AML-193 (cell line): ENCODE measurements around the gene EXOC4.

ENCODE experiments used
- DNase-seq, 2 experiments: peaks; one replicate each; lab custom pipeline; 2025; lab: John Stamatoyannopoulos, UW

Gene EXOC4

GRCh38 chr7:133364959-133365690 is 112.2 kb downstream of the EXOC4 start:
- peak; percentile 1 to 4 for DNase-seq

GRCh38 chr7:133365917-133366316 is 113.0 kb downstream of the EXOC4 start:
- DNase-seq: no peak

- DNase-seq: peak in 1 of 2 experiments; percentile 10
Observed at GRCh38 chr7:133367561-133367960, 114.7 kb downstream of the EXOC4 start.

GRCh38 chr7:133369130-133369529 is 116.3 kb downstream of the EXOC4 start:
- DNase-seq: no peak

- DNase-seq: no peak
Observed at GRCh38 chr7:133371616-133372015, 118.7 kb downstream of the EXOC4 start.

GRCh38 chr7:133372337-133372736 is 119.5 kb downstream of the EXOC4 start:
- no peak for DNase-seq

GRCh38 chr7:133376514-133376913 is 123.6 kb downstream of the EXOC4 start:
- DNase-seq: no peak

- DNase-seq: no peak
Observed at GRCh38 chr7:133381965-133382364, 129.1 kb downstream of the EXOC4 start.

- DNase-seq: no peak
Observed at GRCh38 chr7:133382775-133383559, 130.1 kb downstream of the EXOC4 start.

GRCh38 chr7:133386205-133386604 is 133.3 kb downstream of the EXOC4 start:
- no peak for DNase-seq

GRCh38 chr7:133389727-133390126 is 136.8 kb downstream of the EXOC4 start:
- DNase-seq: no peak

- no peak for DNase-seq
Observed at GRCh38 chr7:133391206-133391605, 138.3 kb downstream of the EXOC4 start.

GRCh38 chr7:133394369-133394768 is 141.5 kb downstream of the EXOC4 start:
- no peak for DNase-seq

- no peak for DNase-seq
Observed at GRCh38 chr7:133395551-133395950, 142.7 kb downstream of the EXOC4 start.

GRCh38 chr7:133398506-133398905 is 145.6 kb downstream of the EXOC4 start:
- DNase-seq: no peak

GRCh38 chr7:133401225-133401624 is 148.3 kb downstream of the EXOC4 start:
- no peak for DNase-seq

- no peak for DNase-seq
Observed at GRCh38 chr7:133408212-133408611, 155.3 kb downstream of the EXOC4 start.

- no peak for DNase-seq
Observed at GRCh38 chr7:133409421-133409820, 156.5 kb downstream of the EXOC4 start.

- DNase-seq: no peak
Observed at GRCh38 chr7:133409966-133410365, 157.1 kb downstream of the EXOC4 start.

- DNase-seq: no peak
Observed at GRCh38 chr7:133411395-133411794, 158.5 kb downstream of the EXOC4 start.

- DNase-seq: no peak
Observed at GRCh38 chr7:133412942-133413341, 160.1 kb downstream of the EXOC4 start.

- DNase-seq: no peak
Observed at GRCh38 chr7:133419041-133419440, 166.2 kb downstream of the EXOC4 start.

- no peak for DNase-seq
Observed at GRCh38 chr7:133423618-133424017, 170.7 kb downstream of the EXOC4 start.
